ENCODE results near the gene MRPS2.

Gene MRPS2

DNA sequence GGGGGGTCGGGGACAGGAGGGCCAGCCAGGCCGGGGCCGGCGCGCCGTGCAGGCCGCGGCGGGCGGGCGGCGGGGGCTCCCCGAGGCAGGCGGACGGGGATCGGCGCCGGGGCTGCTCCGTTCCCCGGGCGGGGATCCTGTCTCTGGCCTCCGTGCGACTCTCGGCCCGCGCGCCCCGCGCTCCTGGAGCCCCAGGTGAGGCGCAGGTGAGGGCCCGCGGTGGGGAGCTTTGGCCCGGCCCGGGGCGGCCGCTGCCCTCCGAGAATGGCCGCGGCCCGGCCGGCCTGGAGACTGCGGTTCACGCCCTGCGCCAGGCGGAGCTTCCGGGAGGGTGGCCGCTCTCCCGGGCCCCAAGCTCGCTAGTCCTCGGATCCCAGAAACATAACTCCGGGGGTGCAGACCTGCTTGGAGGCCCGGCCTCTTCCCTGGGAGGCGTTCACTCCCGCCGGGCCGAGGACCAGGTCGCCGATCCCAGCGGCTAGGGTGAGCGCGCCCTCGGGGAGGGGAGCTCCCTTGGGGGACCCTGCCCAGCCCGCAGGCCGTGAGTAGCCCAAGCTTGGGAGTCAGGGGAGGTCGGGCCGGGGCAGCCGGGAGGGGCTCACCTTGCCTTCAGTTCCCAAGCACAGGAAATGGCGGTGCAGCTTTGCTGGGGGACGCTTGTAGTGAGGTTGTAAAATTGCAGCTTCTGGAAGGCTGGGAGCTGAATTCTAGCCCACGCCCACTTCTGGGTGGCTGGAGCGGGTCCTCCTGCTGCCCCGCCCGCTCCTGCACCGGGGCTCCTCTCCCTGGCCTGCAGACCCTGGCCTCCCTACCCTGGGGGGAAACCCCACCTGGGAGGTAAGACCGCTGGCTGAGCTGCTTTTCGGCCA lies 20.2 kb upstream of the MRPS2 start:
- DNase-seq (ENCODE audit: low read depth), result no peak

- DNase-seq (ENCODE audit: low read depth), result no peak
Measured at GRCh38 chr9:135480940-135481310, 19.6 kb upstream of the MRPS2 start.

DNA sequence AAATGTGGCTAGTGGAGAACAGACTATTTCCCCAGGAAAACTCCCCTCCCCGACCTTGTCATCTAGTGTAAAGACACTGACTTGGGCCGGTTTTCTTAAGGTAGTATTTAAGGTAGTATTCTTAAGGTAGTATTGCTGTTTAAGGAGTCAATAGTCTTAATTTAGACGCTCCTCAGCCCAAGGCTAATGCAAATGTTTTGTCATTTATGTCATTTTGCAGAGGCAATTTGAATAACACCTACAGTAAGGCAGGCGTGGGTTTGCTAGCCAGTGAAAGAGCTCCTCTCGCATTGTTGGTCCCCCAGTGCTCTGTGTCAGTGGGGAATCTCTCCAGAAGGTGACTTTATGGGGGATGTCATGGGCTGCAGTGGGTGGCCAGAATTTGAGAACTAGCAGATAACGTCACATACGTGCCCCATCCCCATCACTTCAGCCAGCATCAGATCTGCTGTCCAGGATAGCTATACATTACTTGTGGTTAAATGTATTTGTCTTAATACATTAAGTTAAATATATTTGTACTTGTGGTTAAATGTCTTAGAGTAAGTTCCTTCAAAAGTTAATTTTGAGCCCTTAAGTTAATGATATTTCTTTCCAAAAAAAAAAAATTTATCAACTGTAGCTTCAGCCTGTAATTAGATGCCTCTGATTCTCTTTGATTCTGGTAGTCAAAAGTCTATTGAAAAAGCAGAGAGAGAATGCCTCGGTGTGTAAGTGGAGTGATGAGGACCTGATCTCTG lies 18.3 kb upstream of the MRPS2 start:
- no peak for DNase-seq (ENCODE audit: low read depth)

- no peak for DNase-seq (ENCODE audit: low read depth)
Measured at GRCh38 chr9:135484460-135485277, 15.8 kb upstream of the MRPS2 start.

- DNase-seq (ENCODE audit: low read depth), result no peak
Measured at GRCh38 chr9:135485385-135485784, 15.1 kb upstream of the MRPS2 start.

DNA sequence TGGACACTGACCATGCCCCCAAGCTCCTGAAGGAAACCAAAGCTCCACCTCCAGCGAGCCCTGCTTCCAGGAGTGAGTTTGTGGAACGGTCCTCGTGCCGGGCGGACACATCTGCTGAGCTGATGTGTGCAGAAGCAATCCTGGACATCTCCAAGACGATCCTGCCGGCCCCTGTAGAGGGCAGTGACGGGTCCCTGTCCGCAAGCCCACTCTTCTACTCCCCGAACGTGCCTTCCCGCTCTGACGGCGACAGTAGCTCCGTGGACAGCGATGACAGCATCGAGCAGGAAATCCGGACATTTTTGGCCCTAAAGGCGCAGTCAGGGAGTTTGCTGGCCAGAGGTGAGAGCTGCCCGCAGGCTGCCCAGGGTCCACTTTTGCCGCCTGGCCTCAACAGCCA lies 14.7 kb upstream of the MRPS2 start:
- no peak for DNase-seq (ENCODE audit: low read depth)

DNA sequence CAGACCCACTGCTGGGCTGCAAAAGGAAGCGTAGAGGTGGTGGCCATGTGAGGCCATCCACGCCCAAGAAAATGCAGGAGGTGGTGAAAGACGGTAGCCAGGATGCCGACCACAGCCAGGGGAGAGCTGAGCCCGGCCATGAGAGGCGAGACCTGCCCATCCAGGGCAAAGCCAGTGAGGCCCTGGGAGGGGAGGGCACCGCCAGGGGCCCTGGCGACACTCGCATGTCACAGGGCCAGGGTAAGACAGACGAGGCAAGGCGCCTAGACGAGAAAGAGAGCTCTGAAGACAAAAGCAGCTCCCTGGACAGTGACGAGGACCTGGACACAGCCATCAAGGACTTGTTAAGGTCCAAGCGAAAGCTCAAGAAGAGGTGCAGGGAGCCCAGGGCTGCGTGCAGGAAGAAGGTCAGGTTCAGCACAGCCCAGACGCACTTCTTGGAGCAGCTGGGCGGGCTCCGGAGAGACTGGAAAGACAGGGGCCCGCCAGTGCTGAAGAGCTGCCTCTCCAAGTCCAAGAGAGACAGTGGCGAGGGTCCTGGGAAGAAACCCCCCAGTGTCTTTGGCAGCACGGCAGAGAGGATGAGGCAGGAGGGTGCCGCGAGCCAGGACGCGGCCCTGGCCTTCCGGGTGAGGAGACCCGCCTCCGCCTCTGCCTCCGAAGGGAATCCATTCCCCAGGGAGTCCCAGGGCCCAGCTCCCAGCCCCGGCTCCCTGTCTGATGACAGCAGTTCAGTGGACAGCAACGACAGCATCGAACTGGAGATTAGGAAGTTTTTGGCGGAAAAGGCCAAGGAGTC lies 14.0 kb upstream of the MRPS2 start:
- DNase-seq (ENCODE audit: low read depth), result no peak

DNA sequence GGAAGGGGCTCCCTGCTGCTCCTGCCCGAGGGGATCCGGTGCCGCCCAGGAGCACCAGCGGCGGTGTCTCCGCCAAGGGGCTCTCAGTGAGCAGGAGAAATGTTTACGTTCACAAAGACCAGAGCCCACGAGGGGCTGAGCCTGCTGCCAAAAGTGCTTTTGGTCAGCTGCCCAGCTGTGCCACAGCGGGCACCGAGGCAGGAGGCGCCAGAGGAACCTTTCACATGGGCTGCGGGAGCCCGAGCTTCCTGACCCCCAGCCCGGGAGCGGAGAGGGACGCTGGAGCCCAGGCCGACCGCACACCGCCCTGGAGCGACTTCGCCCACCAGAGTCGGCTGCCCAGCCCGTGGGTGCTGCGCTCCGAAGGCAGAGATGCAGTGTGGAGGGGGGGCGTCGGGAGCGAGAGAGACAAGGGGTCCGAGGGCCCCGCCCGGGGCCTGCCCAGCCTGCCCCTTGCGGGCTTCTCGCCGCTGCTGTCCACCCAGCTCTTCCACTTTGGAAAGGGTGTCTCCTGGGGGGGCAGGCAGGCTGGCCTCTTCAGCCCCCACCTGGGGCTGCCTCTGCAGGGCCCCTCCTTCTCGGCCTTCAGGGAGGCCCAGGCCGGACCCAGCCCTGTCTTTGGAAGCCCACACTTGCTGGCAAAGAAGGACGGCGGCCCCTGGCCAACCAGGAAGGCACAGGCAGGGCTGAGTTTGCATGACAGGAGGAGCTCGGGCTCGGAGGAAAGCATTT lies 13.0 kb upstream of the MRPS2 start:
- DNase-seq (ENCODE audit: low read depth), result no peak

DNA sequence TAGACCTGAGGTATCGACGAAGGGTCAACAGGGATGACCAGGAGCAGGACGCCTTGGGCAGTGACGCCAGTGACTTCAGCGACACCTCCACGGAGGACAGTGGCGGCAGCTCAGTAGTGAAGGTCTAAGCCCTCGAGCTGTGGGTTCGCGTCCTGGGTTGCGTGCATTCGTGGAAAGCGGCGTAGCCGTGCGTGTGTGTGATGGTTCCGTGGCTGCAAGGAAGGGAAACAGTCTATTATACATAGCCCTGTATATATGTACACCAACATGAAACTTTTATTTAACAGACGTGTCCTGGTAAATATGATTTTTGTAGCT lies 12.5 kb upstream of the MRPS2 start:
- no peak for DNase-seq (ENCODE audit: low read depth)

GRCh38 chr9:135488527-135488926 lies 12.0 kb upstream of the MRPS2 start:
- no peak for DNase-seq (ENCODE audit: low read depth)

DNA sequence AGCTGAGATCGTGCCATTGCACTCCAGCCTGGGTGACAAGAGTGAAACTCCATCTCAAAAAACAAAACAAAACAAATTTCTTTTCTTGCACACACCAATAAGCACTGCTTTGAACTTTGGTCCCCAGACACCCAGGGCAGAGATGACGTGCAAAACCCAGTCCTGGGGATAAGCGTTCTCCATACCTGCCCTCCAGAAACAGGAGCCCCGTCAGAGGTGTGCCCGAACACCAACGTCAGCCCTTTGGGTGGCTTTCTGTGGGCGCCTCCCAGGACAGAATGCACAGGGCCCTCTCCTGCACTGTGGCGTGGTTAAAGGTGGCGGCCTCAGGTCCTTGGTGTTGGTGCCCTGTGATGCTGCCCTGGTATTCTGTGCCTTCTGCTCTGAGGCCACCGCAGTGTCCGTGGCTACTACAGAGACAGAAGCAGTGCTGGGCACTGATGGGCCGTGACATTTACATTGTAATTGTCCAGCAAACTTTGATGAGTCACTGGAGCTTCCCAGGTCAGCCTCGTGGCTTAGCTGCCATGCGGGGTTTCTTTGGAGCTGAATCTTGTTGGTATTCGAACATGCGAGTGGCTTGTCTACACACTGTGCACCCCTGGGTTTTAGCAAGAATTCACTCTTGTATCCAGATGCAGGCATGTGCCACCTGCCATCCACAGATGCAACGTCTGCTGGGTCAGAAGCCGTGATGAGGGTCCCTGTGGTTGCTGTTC lies 11.1 kb upstream of the MRPS2 start:
- DNase-seq (ENCODE audit: low read depth), result no peak

DNA sequence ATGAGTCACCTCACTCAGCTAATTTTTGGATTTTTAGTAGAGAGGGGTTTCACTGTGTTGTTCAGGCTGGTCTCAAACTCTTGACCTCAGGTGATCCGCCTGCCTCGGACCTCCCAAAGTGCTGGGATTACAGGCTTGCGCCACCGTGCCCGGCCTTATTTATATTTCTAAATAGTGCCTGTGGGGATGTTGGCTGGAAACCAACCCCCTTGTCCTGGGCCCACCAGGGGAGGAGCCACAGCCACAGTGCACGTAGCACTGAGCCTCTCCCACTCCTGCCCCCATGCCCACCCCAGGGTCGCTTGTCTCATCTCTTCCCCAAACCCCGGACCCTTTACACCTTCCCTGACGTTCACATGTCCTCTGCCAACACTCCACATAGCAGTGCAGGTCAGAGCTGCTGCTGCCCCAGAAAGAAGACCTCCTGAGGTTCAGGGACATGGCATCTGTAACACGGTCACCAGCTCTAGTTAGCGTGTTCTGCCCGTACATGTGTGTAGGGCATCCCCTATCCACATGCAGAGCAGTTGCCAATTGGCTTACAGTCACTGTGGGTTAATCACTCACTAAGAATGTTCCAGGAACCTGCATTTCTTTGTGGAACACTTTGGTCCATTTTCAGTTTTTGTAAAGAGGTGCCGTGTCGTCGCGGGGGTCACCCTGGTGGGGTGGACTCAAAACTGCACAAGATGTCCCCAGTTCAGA lies 10.2 kb upstream of the MRPS2 start:
- no peak for DNase-seq (ENCODE audit: low read depth)

DNA sequence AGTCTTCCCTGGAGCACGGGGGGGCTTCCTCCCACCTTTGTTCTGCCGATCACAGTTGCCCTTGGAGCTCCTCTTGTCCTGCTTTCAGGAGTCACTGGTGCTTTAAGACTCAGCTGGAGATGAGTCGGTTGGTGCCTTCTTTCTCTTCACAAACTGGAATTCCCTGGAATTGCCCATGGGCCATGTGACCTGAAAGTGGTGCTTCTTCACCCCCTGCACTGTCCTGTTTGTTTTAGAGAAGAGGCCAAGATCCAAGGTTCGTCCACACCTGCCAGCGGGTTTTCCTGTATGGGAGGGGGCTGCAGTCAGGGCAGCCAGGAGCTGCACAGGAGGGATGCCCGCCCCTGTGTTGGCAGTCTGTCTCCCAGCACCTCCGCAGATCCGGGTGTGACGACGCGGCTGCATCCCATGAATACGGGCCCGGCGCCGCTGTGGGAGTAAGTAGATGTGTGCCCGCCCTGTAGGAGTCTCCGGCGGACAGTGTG lies 9.5 kb upstream of the MRPS2 start:
- DNase-seq (ENCODE audit: low read depth), result no peak

DNA sequence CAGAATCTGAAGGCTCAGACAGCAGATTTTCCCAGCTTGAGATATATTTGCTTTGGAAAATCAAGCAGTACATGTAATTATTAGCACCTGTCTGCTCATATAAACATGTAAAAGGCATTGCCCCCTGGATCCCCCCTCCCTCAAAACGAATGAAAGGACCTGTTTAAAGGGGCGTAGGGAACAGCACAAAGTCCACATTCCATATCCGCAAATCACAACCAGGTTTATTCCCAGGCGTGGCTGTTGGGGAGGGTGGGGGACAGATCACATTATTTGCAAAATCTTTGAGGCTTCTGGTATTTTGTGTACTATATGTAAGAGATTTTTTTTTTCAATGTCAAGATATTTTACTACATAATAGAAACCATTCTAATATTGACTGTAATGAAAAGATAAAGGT lies 8.7 kb upstream of the MRPS2 start:
- DNase-seq (ENCODE audit: low read depth), result no peak

DNA sequence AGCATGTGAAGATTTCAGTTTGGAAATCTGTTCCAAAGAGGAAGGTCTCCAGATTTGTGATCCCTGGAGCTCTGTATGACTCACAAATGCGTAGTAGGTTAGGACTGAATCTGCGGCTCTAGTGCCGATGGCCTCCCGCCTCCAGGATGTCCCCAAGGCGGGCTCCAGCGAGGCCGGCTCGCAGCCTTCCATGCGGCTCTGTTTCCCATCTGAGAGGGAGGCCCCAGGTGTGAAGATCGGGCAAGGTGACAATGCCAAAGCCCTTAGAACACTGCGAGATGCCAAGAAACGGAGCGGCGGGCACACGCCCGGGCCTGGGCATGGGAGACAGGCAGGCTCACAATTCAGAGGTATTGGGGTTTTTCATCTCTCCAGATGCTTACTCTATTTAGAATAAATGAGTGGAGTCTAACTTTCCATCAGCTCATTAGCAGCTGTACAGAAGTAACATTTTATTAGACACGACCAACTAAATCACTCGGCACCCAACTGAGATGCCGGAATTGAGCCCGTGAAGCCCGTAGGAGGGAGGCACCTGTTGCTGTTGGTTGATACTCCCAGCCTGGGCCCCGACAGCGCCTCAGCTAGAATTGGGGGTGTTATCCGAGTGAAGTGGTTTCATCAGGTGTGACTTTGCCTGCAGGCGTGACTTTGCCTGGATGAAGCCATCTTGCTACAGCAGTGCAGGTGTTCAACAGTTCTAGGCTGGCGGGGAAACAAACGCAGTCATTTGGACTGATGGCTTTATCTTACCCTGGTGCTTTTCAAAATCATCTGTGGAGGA lies 7.4 kb upstream of the MRPS2 start:
- no peak for DNase-seq (ENCODE audit: low read depth)

GRCh38 chr9:135494791-135495559 lies 5.5 kb upstream of the MRPS2 start:
- no peak for DNase-seq (ENCODE audit: low read depth)

DNA sequence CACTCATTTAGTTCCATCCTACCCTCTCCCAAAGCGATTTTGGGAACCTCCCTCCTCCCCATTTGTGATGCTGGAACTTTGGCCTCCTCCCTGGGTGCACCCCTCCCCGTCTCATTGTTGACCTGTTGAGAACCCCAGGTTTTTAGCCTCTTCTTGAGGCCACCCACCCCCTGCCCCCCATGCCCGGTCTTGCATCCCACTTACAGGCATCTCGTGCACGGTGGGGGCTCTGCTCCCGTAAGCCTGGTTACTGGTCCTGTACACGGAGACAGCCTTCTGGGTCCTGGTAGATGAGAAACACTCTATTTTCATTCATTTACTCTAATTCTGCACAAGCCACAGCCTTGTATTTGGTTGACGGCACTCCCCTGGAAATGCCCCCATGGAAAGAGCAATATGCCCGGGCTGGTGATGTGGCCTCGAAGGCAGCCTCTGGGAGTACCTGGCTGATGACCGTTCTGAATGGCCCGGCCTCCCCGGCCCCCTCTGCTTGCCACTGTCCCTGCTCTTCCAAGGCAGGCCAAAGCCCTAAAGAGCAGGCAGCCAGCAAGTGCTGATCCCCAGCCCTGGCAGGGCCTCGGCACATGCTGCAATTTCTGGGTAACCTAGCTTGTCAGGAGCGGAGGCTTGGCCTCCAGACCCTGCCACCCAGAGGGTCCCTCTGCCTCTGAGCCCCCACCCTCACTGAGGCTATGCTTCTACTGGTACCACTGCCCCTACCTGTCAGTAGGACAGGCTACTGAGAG lies 1.9 kb upstream of the MRPS2 start:
- no peak for DNase-seq (ENCODE audit: low read depth)
